Transverse colon (tissue), 4 donors: Measurements from ENCODE around the gene DPF3. TPM values are rescaled to one million over a fixed set of nuclear protein-coding genes. Genes with fewer than 3 reads are reported as not detected.

Experiments
- DNase-seq: peaks from one replicate; pipeline ENCODE4 v3.0.0-alpha.2; 2019
- H3K27ac ChIP-seq, 4 donors: fragments of 200-600 bp; sonication (generic); 2 replicates each; pipeline ENCODE4 v1.5.1; 2016 to 2018; ENCODE audit warnings: inconsistent platforms in 4 of 4
- H3K27me3 ChIP-seq: fragments of 200-600 bp; sonication (generic); 2 replicates; pipeline ENCODE4 v1.5.1; 2017; ENCODE audit warnings: inconsistent platforms
- H3K36me3 ChIP-seq, 4 donors: fragments of 200-600 bp; sonication (generic); 2 replicates each; pipeline ENCODE4 v1.5.1; 2017 to 2019; ENCODE audit warnings: inconsistent platforms in 4 of 4
- H3K4me1 ChIP-seq, 4 donors: fragments of 200-600 bp; sonication (generic); 2 replicates each; pipeline ENCODE4 v1.5.1; 2017 to 2020; ENCODE audit warnings: inconsistent platforms in 4 of 4
- H3K4me3 ChIP-seq, 4 donors: fragments of 200-600 bp; sonication (generic); 1 replicate in 1 of 4; 2 replicates in 3 of 4; pipeline versions ENCODE4 v1.5.1 to v1.6.1; 2017 to 2019; ENCODE audit warnings: inconsistent platforms in 4 of 4
- H3K9me3 ChIP-seq, 2 donors: fragments of 200-600 bp; sonication (generic); 2 replicates each; pipeline ENCODE4 v1.5.1; 2017 to 2019; ENCODE audit warnings: inconsistent platforms in 2 of 2
- EP300 ChIP-seq: sonication (generic); formaldehyde crosslinking; IDR thresholded peaks from one replicate; pipeline ENCODE4 v1.6.1; 2017; ENCODE audit warnings: antibody characterized with exemption, low read depth
- POLR2A ChIP-seq: fragments of 450-650 bp; IDR thresholded peaks from one replicate; pipeline ENCODE4 v1.6.1; 2016; ENCODE audit warnings: antibody characterized with exemption, mild to moderate bottlenecking, moderate library complexity
- POLR2AphosphoS5 ChIP-seq, 3 donors: sonication (generic); formaldehyde crosslinking; IDR thresholded peaks; one replicate each; pipeline ENCODE4 v1.6.1; 2016; ENCODE audit warnings: antibody characterized with exemption in 3 of 3
- WGBS, 2 donors: methylation state at CpG; one replicate each; pipeline ENCODE4 v1.1.5; 2018; ENCODE audit warnings: low coverage in 1 of 2; 5-methylcytosine and 5-hydroxymethylcytosine counted together
- in situ Hi-C, 4 donors: fragments of 200-750 bp; cut with MboI; loops; one replicate each; pipeline versions ENCODE4 v1.15.0 to v1.15.1; 2017; ENCODE audit warnings: low sequenced_read_pairs in 3 of 4, low pct_ligation_motif_present in 1 of 4, low pct_unique_long_range_greater_than_20kb in 1 of 4
- intact Hi-C: fragments of 100-400 bp; cut with DNase I; formaldehyde crosslinking; loops from one replicate; pipeline ENCODE4 v1.15.1; 2023; ENCODE audit warnings: low total_unique reads
- total RNA-seq, 4 donors: library from RNA; depleted of rRNA; stranded (reverse); fragments of >200 nt; gene quantifications; one replicate each; pipeline ENCODE4 v1.1.0, GENCODE V29; 2016
- TF ChIP-seq, protein P1 (sequence below), 5 experiments: fragments of 200-600 bp in 3 of 5; fragments of 450-650 bp in 2 of 5; sonication (generic) in 3 of 5; IDR thresholded peaks; 1 replicate in 2 of 5; 2 replicates in 3 of 5; pipeline ENCODE4 v1.5.1; 2016 to 2017; ENCODE audit warnings: antibody characterized with exemption in 5 of 5, inconsistent platforms in 3 of 5, mild to moderate bottlenecking in 2 of 5, moderate library complexity in 1 of 5

The DPF3 gene
- total RNA-seq, 4 donors from 2014 or later, result 7.1 to 23.5 (median 10.9) TPM

GRCh38 chr14:72700338-72701236 lies 193.3 kb downstream of the DPF3 start:
- in situ Hi-C loops, result no loop called here
- no peaks in the 10 kb centered on the region for H3K9me3 ChIP-seq
- 80 to 91% methylated on average over 4 to 12 of the region's 12 CpGs for WGBS, 2 donors
- no peak overlapping the region for H3K4me3 ChIP-seq
- DNase-seq, result no peak
- intact Hi-C loops, result no loop called here
- H3K4me1 ChIP-seq, result no peaks in the 10 kb centered on the region
- no peak overlapping the region for H3K27ac ChIP-seq
- H3K27me3 ChIP-seq, result no peaks in the 10 kb centered on the region
- TF ChIP-seq POLR2AphosphoS5 (IDR thresholded peaks at IDR 0.05), result no peak
- TF ChIP-seq, protein P1, sequence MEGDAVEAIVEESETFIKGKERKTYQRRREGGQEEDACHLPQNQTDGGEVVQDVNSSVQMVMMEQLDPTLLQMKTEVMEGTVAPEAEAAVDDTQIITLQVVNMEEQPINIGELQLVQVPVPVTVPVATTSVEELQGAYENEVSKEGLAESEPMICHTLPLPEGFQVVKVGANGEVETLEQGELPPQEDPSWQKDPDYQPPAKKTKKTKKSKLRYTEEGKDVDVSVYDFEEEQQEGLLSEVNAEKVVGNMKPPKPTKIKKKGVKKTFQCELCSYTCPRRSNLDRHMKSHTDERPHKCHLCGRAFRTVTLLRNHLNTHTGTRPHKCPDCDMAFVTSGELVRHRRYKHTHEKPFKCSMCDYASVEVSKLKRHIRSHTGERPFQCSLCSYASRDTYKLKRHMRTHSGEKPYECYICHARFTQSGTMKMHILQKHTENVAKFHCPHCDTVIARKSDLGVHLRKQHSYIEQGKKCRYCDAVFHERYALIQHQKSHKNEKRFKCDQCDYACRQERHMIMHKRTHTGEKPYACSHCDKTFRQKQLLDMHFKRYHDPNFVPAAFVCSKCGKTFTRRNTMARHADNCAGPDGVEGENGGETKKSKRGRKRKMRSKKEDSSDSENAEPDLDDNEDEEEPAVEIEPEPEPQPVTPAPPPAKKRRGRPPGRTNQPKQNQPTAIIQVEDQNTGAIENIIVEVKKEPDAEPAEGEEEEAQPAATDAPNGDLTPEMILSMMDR (IDR thresholded peaks at IDR 0.05), result no peak
- TF ChIP-seq POLR2A, result no peak
- TF ChIP-seq EP300, result no peak
- H3K36me3 ChIP-seq, result no peaks in the 10 kb centered on the region

- no peak for TF ChIP-seq POLR2AphosphoS5 (IDR thresholded peaks at IDR 0.05)
- TF ChIP-seq, protein P1 (IDR thresholded peaks at IDR 0.05), result no peak
- no peak for TF ChIP-seq POLR2A
- TF ChIP-seq EP300, result no peak
- Histone ChIP-seq H3K27ac (no peak overlapping the region), H3K36me3 (no peaks in the 10 kb centered on the region), H3K9me3 (no peaks in the 10 kb centered on the region), H3K4me1 (no peaks in the 10 kb centered on the region), H3K4me3 (no peak overlapping the region), H3K27me3 (no peaks in the 10 kb centered on the region)
- WGBS, 2 donors, result 41 to 46% methylated on average over 2 to 3 of the region's 3 CpGs
- intact Hi-C loops, result no loop called here
- no peak for DNase-seq
- in situ Hi-C loops, result no loop called here
These were observed 194.0 kb downstream of the DPF3 start for GRCh38 chr14:72699852-72700257.

DNA sequence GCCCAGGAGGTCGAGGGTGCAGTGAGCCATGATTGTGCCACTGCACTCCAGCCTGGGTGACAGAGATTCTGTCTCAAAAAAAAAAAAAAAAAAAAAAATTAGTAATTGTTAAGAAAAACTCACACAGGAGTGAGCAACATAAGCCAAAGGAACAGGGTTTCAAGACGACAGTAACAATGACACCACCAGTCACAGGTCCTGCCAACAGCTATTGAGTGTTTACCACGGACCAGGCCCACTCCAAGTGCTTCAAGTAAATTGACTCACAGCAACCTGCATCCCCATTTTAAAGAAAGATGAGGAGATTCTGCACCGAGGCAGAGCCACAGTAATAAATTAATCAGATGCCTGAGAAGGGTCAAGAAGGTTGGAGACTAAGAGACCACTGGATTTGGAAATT lies 194.5 kb downstream of the DPF3 start:
- Histone ChIP-seq H3K27me3 (no peaks in the 10 kb centered on the region), H3K9me3 (no peaks in the 10 kb centered on the region), H3K27ac (no peak overlapping the region), H3K36me3 (no peaks in the 10 kb centered on the region), H3K4me3 (no peak overlapping the region), H3K4me1 (no peaks in the 10 kb centered on the region)
- intact Hi-C loops (no loop called here), in situ Hi-C loops (no loop called here)
- 79 to 100% methylated on average over 2 to 4 of the region's 4 CpGs for WGBS, 2 donors
- DNase-seq, result no peak
- no peak for TF ChIP-seq POLR2A
- no peak for TF ChIP-seq EP300
- TF ChIP-seq POLR2AphosphoS5 (IDR thresholded peaks at IDR 0.05), result no peak
- TF ChIP-seq, protein P1 (IDR thresholded peaks at IDR 0.05), result no peak

- H3K27ac ChIP-seq, result no peak overlapping the region
- in situ Hi-C loops (no loop called here), intact Hi-C loops (no loop called here)
- 73% methylated on average over 3 of the region's 3 CpGs; no CpG with 5 or more reads in 1 of the 2 donors for WGBS, 2 donors
- H3K4me1 ChIP-seq, result no peaks in the 10 kb centered on the region
- H3K9me3 ChIP-seq, result no peaks in the 10 kb centered on the region
- no peaks in the 10 kb centered on the region for H3K36me3 ChIP-seq
- no peaks in the 10 kb centered on the region for H3K27me3 ChIP-seq
- no peak overlapping the region for H3K4me3 ChIP-seq
- no peak for TF ChIP-seq POLR2AphosphoS5 (IDR thresholded peaks at IDR 0.05)
- no peak for TF ChIP-seq EP300
- TF ChIP-seq POLR2A, result no peak
- TF ChIP-seq, protein P1 (IDR thresholded peaks at IDR 0.05), result no peak
- DNase-seq, result no peak
These were observed 201.2 kb downstream of the DPF3 start for GRCh38 chr14:72692696-72693095.
